Measurements from ENCODE around the gene PYY.

DNA sequence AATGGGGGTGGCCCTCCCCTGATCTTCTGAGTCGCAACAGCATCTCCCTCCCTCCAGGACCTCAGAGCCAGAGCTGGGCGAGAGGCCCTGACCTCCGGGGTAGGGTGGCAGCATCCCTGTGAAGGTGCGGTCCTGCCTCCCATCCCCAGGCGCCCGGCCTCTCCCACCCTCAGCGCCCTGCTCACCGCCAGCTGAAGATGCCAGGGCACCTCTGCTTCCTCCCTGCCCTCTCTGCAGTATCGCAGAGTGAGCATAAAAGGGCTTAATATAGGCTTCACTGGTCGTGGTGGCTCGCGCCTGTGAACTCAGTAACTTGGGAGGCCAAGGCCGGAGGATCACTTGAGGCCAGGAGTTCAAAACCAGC is 35.7 kb downstream of the PYY start:
- TF ChIP-seq, protein P1, sequence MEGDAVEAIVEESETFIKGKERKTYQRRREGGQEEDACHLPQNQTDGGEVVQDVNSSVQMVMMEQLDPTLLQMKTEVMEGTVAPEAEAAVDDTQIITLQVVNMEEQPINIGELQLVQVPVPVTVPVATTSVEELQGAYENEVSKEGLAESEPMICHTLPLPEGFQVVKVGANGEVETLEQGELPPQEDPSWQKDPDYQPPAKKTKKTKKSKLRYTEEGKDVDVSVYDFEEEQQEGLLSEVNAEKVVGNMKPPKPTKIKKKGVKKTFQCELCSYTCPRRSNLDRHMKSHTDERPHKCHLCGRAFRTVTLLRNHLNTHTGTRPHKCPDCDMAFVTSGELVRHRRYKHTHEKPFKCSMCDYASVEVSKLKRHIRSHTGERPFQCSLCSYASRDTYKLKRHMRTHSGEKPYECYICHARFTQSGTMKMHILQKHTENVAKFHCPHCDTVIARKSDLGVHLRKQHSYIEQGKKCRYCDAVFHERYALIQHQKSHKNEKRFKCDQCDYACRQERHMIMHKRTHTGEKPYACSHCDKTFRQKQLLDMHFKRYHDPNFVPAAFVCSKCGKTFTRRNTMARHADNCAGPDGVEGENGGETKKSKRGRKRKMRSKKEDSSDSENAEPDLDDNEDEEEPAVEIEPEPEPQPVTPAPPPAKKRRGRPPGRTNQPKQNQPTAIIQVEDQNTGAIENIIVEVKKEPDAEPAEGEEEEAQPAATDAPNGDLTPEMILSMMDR (conservative IDR thresholded peaks at IDR 0.05): no peak
- no peak for TF ChIP-seq ZFX (IDR thresholded peaks at IDR 0.05)
